ENCODE results near the gene INTS11. TPM values are rescaled to one million over a fixed set of nuclear protein-coding genes. Genes with fewer than 3 reads are reported as not detected.

The INTS11 gene
- polyA plus RNA-seq, 3 donors = 92.8 to 117 (median 98.6) TPM

DNA sequence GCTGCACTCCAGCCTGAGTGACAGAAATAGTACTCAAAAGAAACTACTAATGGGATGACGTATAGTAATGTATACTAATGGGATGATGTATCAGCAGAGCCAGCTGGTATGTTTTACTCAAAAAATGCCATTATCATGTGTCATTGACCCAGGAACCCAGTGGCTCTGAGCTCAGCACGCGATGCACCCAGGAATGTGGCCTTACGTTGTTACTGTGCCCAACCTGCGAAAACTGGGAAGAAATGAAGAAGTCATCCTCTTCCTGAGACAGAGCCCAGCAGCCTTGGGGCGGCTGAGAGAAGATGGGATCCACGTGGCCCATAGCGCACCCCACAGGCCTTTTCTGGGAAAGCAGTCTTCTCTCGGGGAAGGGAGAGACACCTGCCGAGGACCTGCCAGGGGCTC is 59.6 kb downstream of the INTS11 start:
- 82 to 87% (median 84%) methylated on average over 10 of the region's 10 CpGs for WGBS, 3 donors
- H3K27ac ChIP-seq (ENCODE audit: low read depth, low read length) = no peak overlapping the region

DNA sequence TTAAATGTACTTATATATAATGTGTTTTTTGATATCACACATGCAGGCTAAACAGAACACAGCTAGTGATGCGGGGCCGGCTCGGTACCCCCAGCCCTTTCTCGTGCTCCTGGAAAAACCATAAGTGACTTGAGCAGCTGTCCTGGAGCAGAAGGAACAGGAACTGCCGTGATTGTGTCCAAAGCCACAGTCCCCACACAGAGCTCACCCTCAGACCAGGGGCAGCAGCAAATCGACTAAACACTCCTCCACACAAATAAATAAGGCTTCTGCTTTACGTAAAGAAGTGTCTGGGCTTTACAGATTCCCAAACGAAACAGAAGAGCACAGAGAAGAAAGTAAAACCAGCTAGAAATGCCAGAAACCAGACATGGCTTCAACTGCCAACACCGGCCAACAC is 60.4 kb downstream of the INTS11 start:
- 86 to 87% (median 86%) methylated on average over 9 of the region's 9 CpGs for WGBS, 3 donors
- H3K27ac ChIP-seq (ENCODE audit: low read depth, low read length) = no peak overlapping the region

DNA sequence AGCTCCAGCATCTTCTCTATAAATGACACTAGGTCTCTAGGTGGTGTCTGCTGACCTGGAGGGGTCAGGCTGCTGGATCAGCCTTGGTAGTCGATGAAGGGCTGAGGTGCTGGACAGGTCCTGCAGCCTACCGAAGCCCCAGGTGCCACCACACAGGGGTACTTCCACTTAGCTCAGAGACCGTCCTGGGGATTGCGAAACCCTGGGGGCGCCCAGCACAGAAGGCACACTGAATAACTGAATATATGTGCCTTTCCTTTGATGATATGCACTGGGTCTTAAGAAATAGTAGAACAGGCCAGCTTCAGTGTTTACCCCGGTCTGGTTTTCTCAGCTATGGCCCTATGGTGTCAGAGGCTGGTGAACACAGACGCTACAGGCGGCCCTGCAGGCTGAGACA is 61.7 kb downstream of the INTS11 start:
- 84 to 89% (median 86%) methylated on average over 8 of the region's 8 CpGs for WGBS, 3 donors
- H3K27ac ChIP-seq (ENCODE audit: low read depth, low read length) = no peak overlapping the region

DNA sequence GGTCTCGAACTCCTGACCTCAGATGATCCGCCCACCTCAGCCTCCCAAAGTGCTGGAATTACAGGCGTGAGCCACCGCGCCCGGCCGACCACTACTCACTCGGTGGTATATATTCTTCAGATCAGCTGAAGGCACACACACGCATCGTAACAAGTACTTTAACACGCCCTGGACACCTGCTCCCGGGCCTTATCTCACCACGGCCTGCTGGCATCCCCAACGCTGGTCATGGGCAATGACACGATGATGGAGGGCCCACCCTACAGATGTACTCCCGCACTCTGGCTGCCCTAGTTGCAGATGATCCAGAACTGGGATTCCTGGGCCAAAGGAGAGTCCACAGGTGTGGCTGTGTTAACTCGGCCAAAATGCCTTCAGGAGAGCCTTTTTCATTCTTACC is 62.4 kb downstream of the INTS11 start:
- H3K27ac ChIP-seq (ENCODE audit: low read depth, low read length) = no peak overlapping the region
- 95 to 97% (median 96%) methylated on average over 17 of the region's 17 CpGs for WGBS, 3 donors

Other genes starting within 250 kb of the INTS11 start
- 10 to 100 TPM in 1 of 3 donors, 1 to 10 TPM in 2; 5.2 to 11.5 (median 9.3) TPM for gene C1orf159, start 208.6 kb downstream of the INTS11 start, polyA plus RNA-seq
- gene TTLL10, start 150.8 kb downstream of the INTS11 start, polyA plus RNA-seq = under 1 TPM; 0.13 to 0.98 (median 0.45) TPM
- gene TNFRSF18, start 118.1 kb downstream of the INTS11 start, polyA plus RNA-seq = 1 to 10 TPM in 1 of 3 donors, under 1 TPM in 1, not detected in 1; 0.45 to 1.4 TPM
- gene TNFRSF4, start 110.5 kb downstream of the INTS11 start, polyA plus RNA-seq = 10 to 100 TPM in 2 of 3 donors, 1 to 10 TPM in 1; 1.4 to 13.9 (median 11.4) TPM
- 100 to 1,000 TPM in 2 of 3 donors, 10 to 100 TPM in 1; 93.9 to 148 (median 101) TPM for gene SDF4, start 92.7 kb downstream of the INTS11 start, polyA plus RNA-seq
- 10 to 100 TPM in 1 of 3 donors, 1 to 10 TPM in 2; 8.9 to 13.0 (median 8.9) TPM for gene B3GALT6, start 92.4 kb downstream of the INTS11 start, polyA plus RNA-seq
- 1 to 10 TPM in 2 of 3 donors, under 1 TPM in 1; 0.53 to 6.1 (median 3.5) TPM for gene C1QTNF12, start 77.9 kb downstream of the INTS11 start, polyA plus RNA-seq
- gene UBE2J2, start 50.8 kb downstream of the INTS11 start, polyA plus RNA-seq = 10 to 100 TPM; 25.8 to 45.1 (median 39.5) TPM
- gene SCNN1D, start 44.2 kb downstream of the INTS11 start, polyA plus RNA-seq = 1 to 10 TPM; 1.7 to 6.6 (median 4.9) TPM
- gene ACAP3, start 16.7 kb downstream of the INTS11 start, polyA plus RNA-seq = 10 to 100 TPM; 14.5 to 35.7 (median 27.5) TPM
- gene PUSL1, start 16.1 kb downstream of the INTS11 start, polyA plus RNA-seq = 10 to 100 TPM in 2 of 3 donors, 1 to 10 TPM in 1; 6.6 to 13.5 (median 12.8) TPM
- gene CPTP, start 142 bp upstream of the INTS11 start, polyA plus RNA-seq = 10 to 100 TPM; 12.3 to 17.4 (median 16.5) TPM
- under 1 TPM; 0.10 to 0.45 (median 0.19) TPM for gene TAS1R3, start 6.6 kb upstream of the INTS11 start, polyA plus RNA-seq
- 10 to 100 TPM; 42.5 to 54.5 (median 48.9) TPM for gene DVL1, start 24.8 kb upstream of the INTS11 start, polyA plus RNA-seq
- 100 to 1,000 TPM in 1 of 3 donors, 10 to 100 TPM in 2; 11.7 to 104 (median 82.1) TPM for gene MXRA8, start 33.9 kb upstream of the INTS11 start, polyA plus RNA-seq
- gene AURKAIP1, start 50.5 kb upstream of the INTS11 start, polyA plus RNA-seq = 100 to 1,000 TPM; 129 to 240 (median 165) TPM
- 100 to 1,000 TPM; 103 to 173 (median 106) TPM for gene CCNL2, start 74.7 kb upstream of the INTS11 start, polyA plus RNA-seq
- 100 to 1,000 TPM; 110 to 228 (median 190) TPM for gene MRPL20, start 82.6 kb upstream of the INTS11 start, polyA plus RNA-seq
- 10 to 100 TPM in 2 of 3 donors, 1 to 10 TPM in 1; 9.9 to 25.5 (median 10.6) TPM for gene ANKRD65, start 96.6 kb upstream of the INTS11 start, polyA plus RNA-seq
- 10 to 100 TPM in 2 of 3 donors, 1 to 10 TPM in 1; 7.8 to 53.1 (median 42.1) TPM for gene VWA1, start 111.0 kb upstream of the INTS11 start, polyA plus RNA-seq
- 10 to 100 TPM in 1 of 3 donors, 1 to 10 TPM in 1, under 1 TPM in 1; 0.34 to 10.3 (median 2.2) TPM for gene ATAD3C, start 125.0 kb upstream of the INTS11 start, polyA plus RNA-seq
- 10 to 100 TPM; 13.6 to 27.5 (median 14.2) TPM for gene ATAD3B, start 147.1 kb upstream of the INTS11 start, polyA plus RNA-seq
- 10 to 100 TPM; 12.9 to 23.1 (median 14.2) TPM for gene ATAD3A, start 187.5 kb upstream of the INTS11 start, polyA plus RNA-seq
- 1 to 10 TPM in 2 of 3 donors, under 1 TPM in 1; 0.85 to 4.3 (median 2.1) TPM for gene TMEM240, start 216.0 kb upstream of the INTS11 start, polyA plus RNA-seq